Epithelial cell of umbilical artery (primary cell): ENCODE data around the gene FGGY. TPM values are rescaled to one million over a fixed set of nuclear protein-coding genes. Genes with fewer than 3 reads are reported as not detected.

ENCODE experiments used
- total RNA-seq: library from RNA; depleted of rRNA; stranded (reverse); fragments of >200 nt; gene quantifications from 2 replicates; pipeline ENCODE4 v1.2.3, GENCODE V29; 2014

FGGY gene, protein sequence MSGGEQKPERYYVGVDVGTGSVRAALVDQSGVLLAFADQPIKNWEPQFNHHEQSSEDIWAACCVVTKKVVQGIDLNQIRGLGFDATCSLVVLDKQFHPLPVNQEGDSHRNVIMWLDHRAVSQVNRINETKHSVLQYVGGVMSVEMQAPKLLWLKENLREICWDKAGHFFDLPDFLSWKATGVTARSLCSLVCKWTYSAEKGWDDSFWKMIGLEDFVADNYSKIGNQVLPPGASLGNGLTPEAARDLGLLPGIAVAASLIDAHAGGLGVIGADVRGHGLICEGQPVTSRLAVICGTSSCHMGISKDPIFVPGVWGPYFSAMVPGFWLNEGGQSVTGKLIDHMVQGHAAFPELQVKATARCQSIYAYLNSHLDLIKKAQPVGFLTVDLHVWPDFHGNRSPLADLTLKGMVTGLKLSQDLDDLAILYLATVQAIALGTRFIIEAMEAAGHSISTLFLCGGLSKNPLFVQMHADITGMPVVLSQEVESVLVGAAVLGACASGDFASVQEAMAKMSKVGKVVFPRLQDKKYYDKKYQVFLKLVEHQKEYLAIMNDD
- total RNA-seq: 5.8 and 8.1 TPM in 2 replicates

DNA sequence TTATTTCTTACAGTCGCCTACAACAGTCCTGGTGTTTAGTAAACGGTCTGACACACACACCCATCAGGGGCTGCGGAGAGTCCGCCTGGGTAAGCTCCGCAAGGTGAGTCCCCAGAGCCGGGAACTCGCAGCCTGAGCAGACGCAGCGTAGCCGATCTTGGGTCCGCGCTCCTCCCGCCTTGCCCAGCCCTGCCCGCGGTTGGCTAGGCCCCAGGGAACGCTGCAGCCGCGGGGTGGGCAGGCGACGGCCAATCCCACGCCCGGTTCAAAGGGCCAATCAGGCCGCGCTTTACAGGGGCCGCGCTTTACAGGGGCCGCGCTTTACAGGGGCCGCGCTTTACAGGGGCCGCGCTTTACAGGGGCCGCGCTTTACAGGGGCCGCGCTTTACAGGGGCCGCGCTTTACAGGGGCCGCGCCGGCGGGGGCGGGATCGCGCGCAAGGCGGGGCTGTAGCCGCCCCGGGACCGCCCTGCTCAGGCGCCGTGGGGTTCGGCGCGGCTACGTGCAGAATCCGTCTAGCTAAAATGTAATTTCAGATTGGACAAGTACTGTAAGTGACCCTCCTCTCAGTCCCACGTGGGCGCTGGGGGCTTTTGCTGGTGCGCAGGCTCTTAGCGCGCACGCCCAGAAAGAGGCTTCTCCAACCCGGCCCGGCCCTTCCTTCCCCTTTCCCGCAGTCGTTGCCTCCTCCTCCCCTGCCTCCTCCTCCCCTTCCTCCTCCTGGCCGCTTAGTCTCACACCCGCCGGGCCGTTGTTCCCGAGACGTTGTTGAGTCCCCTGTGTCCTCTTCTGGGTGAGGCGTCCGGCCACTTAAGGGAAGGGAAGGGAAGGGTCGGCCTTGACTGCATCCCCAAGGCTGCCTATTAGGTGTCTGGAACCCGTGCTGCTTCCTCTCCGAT lies at the start of gene FGGY:
Gene FGGY, plus strand, starts transcription at position 737 of the 899 bp plus-strand sequence. CDS start 24,456 bp downstream, outside the sequence.

